Erythroblast (primary cell): Measurements from ENCODE around the gene ZNF394.

Source experiments
- DNase-seq, 2 experiments: peaks; one replicate each; lab custom pipeline; 2025; lab: John Stamatoyannopoulos, UW
- GATA1 ChIP-seq: IDR thresholded peaks from 2 replicates; pipeline ENCODE4 v1.6.1; 2011; ENCODE audit warnings: low read depth, mild to moderate bottlenecking, control low read depth, low read length, moderate library complexity
- POLR2A ChIP-seq: IDR thresholded peaks from 2 replicates; pipeline ENCODE4 v1.6.1; 2011; ENCODE audit warnings: mild to moderate bottlenecking, low read length

ZNF394 gene

DNA sequence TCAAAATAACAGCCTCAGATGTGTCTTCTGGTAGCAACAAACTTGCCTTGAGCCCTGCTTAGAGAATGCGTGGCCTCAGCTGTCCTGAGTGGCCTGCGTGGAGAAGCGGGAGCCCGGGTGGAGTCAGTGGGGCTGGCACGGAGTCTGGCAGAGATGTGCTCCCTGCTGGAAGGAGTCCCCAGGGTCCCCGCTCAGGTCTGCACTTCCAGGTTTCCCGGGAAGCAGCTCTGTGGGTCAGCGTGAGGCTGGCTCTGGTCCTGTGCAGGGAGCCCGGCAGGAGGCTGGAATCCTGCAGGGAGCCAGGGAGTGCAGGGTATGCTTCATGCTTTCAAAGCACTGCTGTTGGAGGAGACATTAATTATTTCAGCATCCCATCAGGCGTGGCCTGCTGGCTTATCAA, 51.2 kb downstream of the ZNF394 start:
- TF ChIP-seq GATA1: no peak
- TF ChIP-seq POLR2A: no peak
- no peak for DNase-seq

DNA sequence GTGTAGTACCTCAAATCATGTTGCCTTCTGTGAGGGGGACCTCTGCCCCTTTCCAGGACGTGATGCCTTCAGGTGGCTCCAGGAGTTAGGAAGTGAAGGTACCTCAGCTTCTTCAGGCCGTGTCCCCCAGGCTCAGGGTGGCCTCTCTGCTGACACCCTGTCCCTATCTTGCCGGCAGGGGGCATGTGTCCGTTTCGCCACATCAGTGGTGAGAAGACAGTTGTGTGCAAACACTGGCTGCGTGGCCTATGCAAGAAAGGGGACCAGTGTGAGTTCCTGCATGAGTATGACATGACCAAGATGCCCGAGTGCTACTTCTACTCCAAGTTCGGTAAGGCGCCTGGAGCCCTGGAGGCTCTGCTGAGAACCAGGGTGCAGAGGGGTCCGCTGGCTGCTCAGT, 52.1 kb downstream of the ZNF394 start:
- TF ChIP-seq GATA1 (no peak), POLR2A (no peak)
- DNase-seq: peak; percentile 27 to 42

DNA sequence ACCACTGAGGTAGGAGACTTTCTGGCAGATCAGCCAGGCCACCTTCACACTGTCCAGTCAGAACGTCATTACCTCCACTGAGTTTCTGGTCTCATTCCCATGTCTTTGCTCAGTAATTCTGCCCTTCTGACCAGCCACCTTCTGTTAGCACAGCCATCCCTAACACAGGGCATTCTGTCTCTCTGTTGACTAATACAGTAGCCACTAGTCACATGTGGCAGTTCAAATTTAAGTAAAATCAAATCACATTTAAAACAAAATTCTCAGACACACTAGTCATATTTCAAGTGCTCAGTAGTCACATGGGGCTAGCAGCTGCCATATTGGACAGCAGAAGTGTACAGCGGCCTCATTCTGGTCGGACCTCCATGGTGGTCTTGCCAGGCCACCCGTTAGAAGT, 54.0 kb downstream of the ZNF394 start:
- DNase-seq: no peak
- TF ChIP-seq POLR2A (no peak), GATA1 (no peak)
